ENCODE data around the gene REG1A. TPM values are rescaled to one million over a fixed set of nuclear protein-coding genes. Genes with fewer than 3 reads are reported as not detected.

REG1A gene
- total and polyA plus RNA-seq, 2 of the 13 experiments (the other 11 are each of a cell fraction or from before 2014, with no cell fraction given): not detected

DNA sequence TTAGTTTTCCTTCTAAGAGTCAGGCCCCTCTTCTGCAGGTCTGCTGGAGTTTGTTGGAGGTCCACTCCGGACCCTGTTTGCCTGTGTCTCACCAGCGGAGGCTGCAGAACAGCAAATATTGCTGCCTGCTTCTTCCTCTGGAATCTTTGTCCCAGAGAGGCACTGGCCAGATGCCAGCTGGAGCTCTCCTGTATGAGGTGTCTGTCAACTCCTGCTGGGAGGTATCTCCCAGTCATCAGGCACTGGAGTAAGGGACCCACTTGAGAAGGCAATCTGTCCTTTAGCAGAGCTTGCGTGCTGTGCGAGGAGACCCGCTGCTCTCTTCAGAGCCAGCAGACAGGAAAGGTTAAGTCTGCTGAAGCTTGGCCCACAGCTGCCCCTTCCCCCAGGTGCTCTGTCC, 37.3 kb upstream of the REG1A start:
- no peaks in the 10 kb centered on the region for H3K79me2 ChIP-seq (ENCODE audit: insufficient read depth, low read length)
- TF ChIP-seq YEATS2 (CRISPR knock-in tag; IDR thresholded peaks at IDR 0.05; ENCODE audit: borderline replicate concordance): no peak
- TF ChIP-seq KLF12 (CRISPR knock-in tag; IDR thresholded peaks at IDR 0.05; ENCODE audit: borderline replicate concordance): no peak
- no peak for TF ChIP-seq SMAD9 (CRISPR knock-in tag; IDR thresholded peaks at IDR 0.05)
- TF ChIP-seq, protein P1, sequence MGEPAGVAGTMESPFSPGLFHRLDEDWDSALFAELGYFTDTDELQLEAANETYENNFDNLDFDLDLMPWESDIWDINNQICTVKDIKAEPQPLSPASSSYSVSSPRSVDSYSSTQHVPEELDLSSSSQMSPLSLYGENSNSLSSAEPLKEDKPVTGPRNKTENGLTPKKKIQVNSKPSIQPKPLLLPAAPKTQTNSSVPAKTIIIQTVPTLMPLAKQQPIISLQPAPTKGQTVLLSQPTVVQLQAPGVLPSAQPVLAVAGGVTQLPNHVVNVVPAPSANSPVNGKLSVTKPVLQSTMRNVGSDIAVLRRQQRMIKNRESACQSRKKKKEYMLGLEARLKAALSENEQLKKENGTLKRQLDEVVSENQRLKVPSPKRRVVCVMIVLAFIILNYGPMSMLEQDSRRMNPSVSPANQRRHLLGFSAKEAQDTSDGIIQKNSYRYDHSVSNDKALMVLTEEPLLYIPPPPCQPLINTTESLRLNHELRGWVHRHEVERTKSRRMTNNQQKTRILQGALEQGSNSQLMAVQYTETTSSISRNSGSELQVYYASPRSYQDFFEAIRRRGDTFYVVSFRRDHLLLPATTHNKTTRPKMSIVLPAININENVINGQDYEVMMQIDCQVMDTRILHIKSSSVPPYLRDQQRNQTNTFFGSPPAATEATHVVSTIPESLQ (CRISPR knock-in tag; conservative IDR thresholded peaks at IDR 0.05): no peak
- TF ChIP-seq ZNF768 (CRISPR knock-in tag; IDR thresholded peaks at IDR 0.05): no peak
- no peak overlapping the region for H3K27ac ChIP-seq (ENCODE audit: extremely low read length, insufficient read depth, low read length)
- intact Hi-C loops (cut with micrococcal nuclease; ENCODE audit: unreplicated experiment): no loop called here
- in situ Hi-C loops (cut with HindIII; ENCODE audit: extremely low pct_ligation_motif_present, low pct_unique_long_range_greater_than_20kb): no loop called here
- no peak for FAIRE-seq
- H4K20me1 ChIP-seq (ENCODE audit: insufficient read depth, low read length): no peaks in the 10 kb centered on the region
- CTCF ChIA-PET (ENCODE audit: low intra/inter-chr PET ratio, low total read pairs): no interaction called here
- no TSS peak for BruUV-seq (replicated peaks)
- no peaks in the 10 kb centered on the region for H3K9me3 ChIP-seq (ENCODE audit: low read length)
- no peak overlapping the region for H3K4me2 ChIP-seq (ENCODE audit: low read depth, low read length)
- H3K36me3 ChIP-seq (replicated peaks in 1 of 2; ENCODE audit: control insufficient read depth in 1 of 2, insufficient read depth in 2 of 2, low read length in 2 of 2): no peaks in the 10 kb centered on the region
- H3K9ac ChIP-seq (ENCODE audit: insufficient read depth, low read depth, low read length): no peak overlapping the region
- POLR2A ChIA-PET: no interaction called here
- H3K27me3 ChIP-seq (ENCODE audit: control insufficient read depth in 1 of 2, insufficient read depth in 2 of 2, low read length in 2 of 2): no peaks in the 10 kb centered on the region
- no peak overlapping the region for H2AFZ ChIP-seq (ENCODE audit: low read length)
- no peak overlapping the region for H3K4me3 ChIP-seq (replicated peaks in 1 of 3; ENCODE audit: insufficient read depth in 1 of 3, low read depth in 2 of 3, low read length in 3 of 3)
- no peak for ATAC-seq
- WGBS (ENCODE audit: low lambda C conversion rate): 0% methylated on average over 2 of the region's 5 CpGs
- no peaks in the 10 kb centered on the region for H3K4me1 ChIP-seq (ENCODE audit: insufficient read depth, low read length)
- no peak for DNase-seq (ENCODE audit: low spot score)

DNA sequence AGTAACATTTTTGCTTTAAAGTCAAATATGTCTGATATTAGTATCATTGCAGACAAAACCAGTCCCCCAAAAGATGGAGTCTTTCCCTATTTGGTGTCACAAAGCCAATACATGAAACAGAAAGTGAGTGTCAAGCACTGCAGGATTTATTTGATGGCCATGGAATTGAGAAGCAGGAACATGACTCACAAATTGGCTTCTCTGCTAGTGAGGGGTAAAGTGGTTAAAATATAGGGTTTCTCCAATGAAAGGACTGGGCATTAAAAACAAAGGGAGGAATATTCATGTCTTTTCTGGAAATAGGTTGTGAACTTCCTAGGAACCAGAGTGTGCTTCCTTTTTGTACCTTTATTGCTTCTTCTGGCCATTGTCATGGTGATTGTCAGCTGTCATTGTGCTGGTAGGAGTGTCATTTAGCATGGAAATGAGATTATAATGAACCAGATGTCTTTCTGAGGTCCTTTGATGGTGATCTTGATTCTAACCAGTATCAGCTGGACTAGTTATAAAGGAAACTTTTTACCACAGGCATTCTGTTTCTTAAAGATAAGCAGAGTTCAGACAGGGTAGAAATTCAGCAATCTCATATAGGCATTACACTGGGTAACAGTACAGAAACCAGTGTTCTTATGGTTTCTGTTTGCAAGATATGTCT, 36.6 kb upstream of the REG1A start:
- DNase-seq (ENCODE audit: low spot score) (no peak), ATAC-seq (no peak), FAIRE-seq (no peak)
- ChIA-PET CTCF (ENCODE audit: low intra/inter-chr PET ratio, low total read pairs) (no interaction called here), POLR2A (no interaction called here)
- Histone ChIP-seq H3K27ac (ENCODE audit: extremely low read length, insufficient read depth, low read length) (no peak overlapping the region), H3K9ac (ENCODE audit: insufficient read depth, low read depth, low read length) (no peak overlapping the region), H2AFZ (ENCODE audit: low read length) (no peak overlapping the region), H3K4me3 (replicated peaks in 1 of 3; ENCODE audit: insufficient read depth in 1 of 3, low read depth in 2 of 3, low read length in 3 of 3) (no peak overlapping the region), H3K4me1 (ENCODE audit: insufficient read depth, low read length) (no peaks in the 10 kb centered on the region), H3K36me3 (replicated peaks in 1 of 2; ENCODE audit: control insufficient read depth in 1 of 2, insufficient read depth in 2 of 2, low read length in 2 of 2) (no peaks in the 10 kb centered on the region), H3K4me2 (ENCODE audit: low read depth, low read length) (no peak overlapping the region), H4K20me1 (ENCODE audit: insufficient read depth, low read length) (no peaks in the 10 kb centered on the region), H3K79me2 (ENCODE audit: insufficient read depth, low read length) (no peaks in the 10 kb centered on the region), H3K9me3 (ENCODE audit: low read length) (no peaks in the 10 kb centered on the region), H3K27me3 (ENCODE audit: control insufficient read depth in 1 of 2, insufficient read depth in 2 of 2, low read length in 2 of 2) (no peaks in the 10 kb centered on the region)
- intact Hi-C loops (cut with micrococcal nuclease; ENCODE audit: unreplicated experiment) (no loop called here), in situ Hi-C loops (cut with HindIII; ENCODE audit: extremely low pct_ligation_motif_present, low pct_unique_long_range_greater_than_20kb) (no loop called here)
- BruUV-seq (replicated peaks): no TSS peak
- TF ChIP-seq SPEN (CRISPR knock-in tag; IDR thresholded peaks at IDR 0.05; ENCODE audit: low read depth): no peak
- no peak for TF ChIP-seq SNAPC2 (CRISPR knock-in tag; IDR thresholded peaks at IDR 0.05)
- TF ChIP-seq SMAD9 (CRISPR knock-in tag; IDR thresholded peaks at IDR 0.05): no peak
- TF ChIP-seq RNF2 (conservative IDR thresholded peaks at IDR 0.05; ENCODE audit: low read depth): no peak
- TF ChIP-seq, protein P2, sequence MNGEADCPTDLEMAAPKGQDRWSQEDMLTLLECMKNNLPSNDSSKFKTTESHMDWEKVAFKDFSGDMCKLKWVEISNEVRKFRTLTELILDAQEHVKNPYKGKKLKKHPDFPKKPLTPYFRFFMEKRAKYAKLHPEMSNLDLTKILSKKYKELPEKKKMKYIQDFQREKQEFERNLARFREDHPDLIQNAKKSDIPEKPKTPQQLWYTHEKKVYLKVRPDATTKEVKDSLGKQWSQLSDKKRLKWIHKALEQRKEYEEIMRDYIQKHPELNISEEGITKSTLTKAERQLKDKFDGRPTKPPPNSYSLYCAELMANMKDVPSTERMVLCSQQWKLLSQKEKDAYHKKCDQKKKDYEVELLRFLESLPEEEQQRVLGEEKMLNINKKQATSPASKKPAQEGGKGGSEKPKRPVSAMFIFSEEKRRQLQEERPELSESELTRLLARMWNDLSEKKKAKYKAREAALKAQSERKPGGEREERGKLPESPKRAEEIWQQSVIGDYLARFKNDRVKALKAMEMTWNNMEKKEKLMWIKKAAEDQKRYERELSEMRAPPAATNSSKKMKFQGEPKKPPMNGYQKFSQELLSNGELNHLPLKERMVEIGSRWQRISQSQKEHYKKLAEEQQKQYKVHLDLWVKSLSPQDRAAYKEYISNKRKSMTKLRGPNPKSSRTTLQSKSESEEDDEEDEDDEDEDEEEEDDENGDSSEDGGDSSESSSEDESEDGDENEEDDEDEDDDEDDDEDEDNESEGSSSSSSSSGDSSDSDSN (CRISPR knock-in tag; IDR thresholded peaks at IDR 0.05): no peak
- TF ChIP-seq, protein P3, sequence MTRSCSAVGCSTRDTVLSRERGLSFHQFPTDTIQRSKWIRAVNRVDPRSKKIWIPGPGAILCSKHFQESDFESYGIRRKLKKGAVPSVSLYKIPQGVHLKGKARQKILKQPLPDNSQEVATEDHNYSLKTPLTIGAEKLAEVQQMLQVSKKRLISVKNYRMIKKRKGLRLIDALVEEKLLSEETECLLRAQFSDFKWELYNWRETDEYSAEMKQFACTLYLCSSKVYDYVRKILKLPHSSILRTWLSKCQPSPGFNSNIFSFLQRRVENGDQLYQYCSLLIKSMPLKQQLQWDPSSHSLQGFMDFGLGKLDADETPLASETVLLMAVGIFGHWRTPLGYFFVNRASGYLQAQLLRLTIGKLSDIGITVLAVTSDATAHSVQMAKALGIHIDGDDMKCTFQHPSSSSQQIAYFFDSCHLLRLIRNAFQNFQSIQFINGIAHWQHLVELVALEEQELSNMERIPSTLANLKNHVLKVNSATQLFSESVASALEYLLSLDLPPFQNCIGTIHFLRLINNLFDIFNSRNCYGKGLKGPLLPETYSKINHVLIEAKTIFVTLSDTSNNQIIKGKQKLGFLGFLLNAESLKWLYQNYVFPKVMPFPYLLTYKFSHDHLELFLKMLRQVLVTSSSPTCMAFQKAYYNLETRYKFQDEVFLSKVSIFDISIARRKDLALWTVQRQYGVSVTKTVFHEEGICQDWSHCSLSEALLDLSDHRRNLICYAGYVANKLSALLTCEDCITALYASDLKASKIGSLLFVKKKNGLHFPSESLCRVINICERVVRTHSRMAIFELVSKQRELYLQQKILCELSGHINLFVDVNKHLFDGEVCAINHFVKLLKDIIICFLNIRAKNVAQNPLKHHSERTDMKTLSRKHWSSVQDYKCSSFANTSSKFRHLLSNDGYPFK (CRISPR knock-in tag; IDR thresholded peaks at IDR 0.05; ENCODE audit: borderline replicate concordance): no peak

All from HepG2 (cell line).